Skeletal muscle satellite cell (primary cell): ENCODE measurements around the gene RCAN2.

Experiments used
- H3K27me3 ChIP-seq: 2 replicates; pipeline ENCODE4 v1.7.0; 2013; ENCODE audit warnings: low read length; ENCODE audit not compliant: control insufficient read depth, insufficient read depth
- H3K36me3 ChIP-seq: 2 replicates; pipeline ENCODE4 v1.7.0; 2013; ENCODE audit warnings: mild to moderate bottlenecking, control low read depth, low read length; ENCODE audit not compliant: insufficient read depth
- H3K4me1 ChIP-seq: 2 replicates; pipeline ENCODE4 v1.7.0; 2013; ENCODE audit warnings: low read length; ENCODE audit not compliant: control insufficient read depth, insufficient read depth
- H3K4me2 ChIP-seq: 2 replicates; pipeline ENCODE4 v1.7.0; 2013; ENCODE audit warnings: mild to moderate bottlenecking, low read length
- H3K4me3 ChIP-seq: 2 replicates; pipeline ENCODE4 v1.7.0; 2013; ENCODE audit warnings: low read length
- H3K9ac ChIP-seq: 2 replicates; pipeline ENCODE4 v1.7.0; 2013; ENCODE audit warnings: mild to moderate bottlenecking, low read depth, low read length, moderate library complexity
- H3K9me3 ChIP-seq: replicated peaks from 2 replicates; pipeline ENCODE4 v1.7.0; 2013; ENCODE audit warnings: mild to moderate bottlenecking, control low read depth, low read length

RCAN2 gene

GRCh38 chr6:46215777-46216176 is 275.5 kb downstream of the RCAN2 start:
- Histone ChIP-seq H3K36me3 (no peaks in the 10 kb centered on the region), H3K4me3 (no peak overlapping the region), H3K9ac (no peak overlapping the region), H3K4me1 (peaks cover 16% of the 10 kb centered on the region), H3K4me2 (no peak overlapping the region), H3K27me3 (no peaks in the 10 kb centered on the region), H3K9me3 (no peaks in the 10 kb centered on the region)

GRCh38 chr6:46215213-46215612 is 276.0 kb downstream of the RCAN2 start:
- peaks cover 16% of the 10 kb centered on the region for H3K4me1 ChIP-seq
- H3K36me3 ChIP-seq, result no peaks in the 10 kb centered on the region
- no peak overlapping the region for H3K4me2 ChIP-seq
- no peaks in the 10 kb centered on the region for H3K9me3 ChIP-seq
- H3K4me3 ChIP-seq, result no peak overlapping the region
- no peaks in the 10 kb centered on the region for H3K27me3 ChIP-seq
- H3K9ac ChIP-seq, result no peak overlapping the region

DNA sequence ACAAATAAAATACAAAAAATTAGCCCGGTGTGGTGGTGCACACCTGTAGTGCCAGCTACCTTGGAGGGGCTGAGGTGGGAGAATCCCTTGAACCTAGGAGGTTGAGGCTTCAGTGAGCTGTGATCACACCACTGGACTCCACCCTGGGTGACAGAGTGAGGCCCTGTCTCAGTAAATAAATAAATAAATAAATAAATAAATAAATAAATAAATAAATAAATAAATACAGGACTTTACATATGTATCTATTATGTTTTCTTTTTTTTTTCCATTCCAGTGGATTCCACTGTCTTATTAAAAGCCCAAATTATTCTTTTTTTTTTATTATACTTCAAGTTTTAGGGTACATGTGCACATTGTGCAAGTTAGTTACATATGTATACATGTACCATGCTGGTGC is 279.3 kb downstream of the RCAN2 start:
- Histone ChIP-seq H3K4me2 (no peak overlapping the region), H3K36me3 (no peaks in the 10 kb centered on the region), H3K4me3 (no peak overlapping the region), H3K4me1 (peaks cover 4% of the 10 kb centered on the region), H3K9ac (no peak overlapping the region), H3K9me3 (no peaks in the 10 kb centered on the region), H3K27me3 (peaks cover 8% of the 10 kb centered on the region)

- no peaks in the 10 kb centered on the region for H3K9me3 ChIP-seq
- H3K4me2 ChIP-seq, result no peak overlapping the region
- H3K4me3 ChIP-seq, result no peak overlapping the region
- H3K36me3 ChIP-seq, result no peaks in the 10 kb centered on the region
- H3K4me1 ChIP-seq, result no peaks in the 10 kb centered on the region
- H3K9ac ChIP-seq, result no peak overlapping the region
- peaks cover 8% of the 10 kb centered on the region for H3K27me3 ChIP-seq
Observed at GRCh38 chr6:46210294-46210693, 281.0 kb downstream of the RCAN2 start.

DNA sequence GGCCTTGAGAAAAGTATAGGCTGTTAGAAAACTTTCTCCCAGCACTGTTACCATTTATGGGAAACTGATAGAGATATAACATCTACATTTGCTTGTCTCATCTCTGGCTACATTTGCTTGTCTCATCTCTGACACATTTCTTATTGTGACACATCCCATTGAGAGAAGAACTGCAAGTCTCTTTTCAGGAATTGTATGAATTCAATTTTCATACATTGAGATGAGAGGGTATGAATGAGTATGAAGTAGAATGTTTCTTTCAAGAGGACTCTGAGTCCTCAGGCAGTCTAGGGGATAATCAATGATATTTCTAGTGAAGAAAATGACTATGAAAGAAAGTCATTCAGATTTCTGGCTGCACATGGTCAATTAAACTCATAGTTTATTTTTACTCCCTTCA is 282.9 kb downstream of the RCAN2 start:
- Histone ChIP-seq H3K27me3 (peaks cover 8% of the 10 kb centered on the region), H3K36me3 (no peaks in the 10 kb centered on the region), H3K9ac (no peak overlapping the region), H3K4me1 (no peaks in the 10 kb centered on the region), H3K9me3 (no peaks in the 10 kb centered on the region), H3K4me3 (no peak overlapping the region), H3K4me2 (no peak overlapping the region)

DNA sequence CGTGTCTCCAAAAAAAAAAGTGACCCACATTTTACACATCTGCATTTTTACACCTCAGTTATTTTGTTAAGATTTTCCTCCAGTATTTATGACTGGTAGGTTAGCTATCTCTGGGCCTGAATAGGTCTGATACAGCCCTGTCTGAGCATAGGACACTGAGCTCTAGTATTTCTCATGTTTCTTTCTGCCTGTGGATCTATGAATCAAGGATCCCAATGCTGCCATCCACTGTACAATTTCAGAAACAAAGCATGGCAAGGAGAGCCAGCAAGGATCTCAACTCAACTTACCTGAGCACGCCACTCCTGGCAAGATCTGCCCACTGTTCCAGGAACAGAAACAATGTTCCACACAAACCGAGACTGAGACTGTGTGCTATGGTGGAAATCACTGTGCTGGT is 284.1 kb downstream of the RCAN2 start:
- H3K27me3 ChIP-seq, result peaks cover 14% of the 10 kb centered on the region
- H3K4me1 ChIP-seq, result no peaks in the 10 kb centered on the region
- H3K4me2 ChIP-seq, result no peak overlapping the region
- no peak overlapping the region for H3K4me3 ChIP-seq
- no peak overlapping the region for H3K9ac ChIP-seq
- no peaks in the 10 kb centered on the region for H3K9me3 ChIP-seq
- no peaks in the 10 kb centered on the region for H3K36me3 ChIP-seq

DNA sequence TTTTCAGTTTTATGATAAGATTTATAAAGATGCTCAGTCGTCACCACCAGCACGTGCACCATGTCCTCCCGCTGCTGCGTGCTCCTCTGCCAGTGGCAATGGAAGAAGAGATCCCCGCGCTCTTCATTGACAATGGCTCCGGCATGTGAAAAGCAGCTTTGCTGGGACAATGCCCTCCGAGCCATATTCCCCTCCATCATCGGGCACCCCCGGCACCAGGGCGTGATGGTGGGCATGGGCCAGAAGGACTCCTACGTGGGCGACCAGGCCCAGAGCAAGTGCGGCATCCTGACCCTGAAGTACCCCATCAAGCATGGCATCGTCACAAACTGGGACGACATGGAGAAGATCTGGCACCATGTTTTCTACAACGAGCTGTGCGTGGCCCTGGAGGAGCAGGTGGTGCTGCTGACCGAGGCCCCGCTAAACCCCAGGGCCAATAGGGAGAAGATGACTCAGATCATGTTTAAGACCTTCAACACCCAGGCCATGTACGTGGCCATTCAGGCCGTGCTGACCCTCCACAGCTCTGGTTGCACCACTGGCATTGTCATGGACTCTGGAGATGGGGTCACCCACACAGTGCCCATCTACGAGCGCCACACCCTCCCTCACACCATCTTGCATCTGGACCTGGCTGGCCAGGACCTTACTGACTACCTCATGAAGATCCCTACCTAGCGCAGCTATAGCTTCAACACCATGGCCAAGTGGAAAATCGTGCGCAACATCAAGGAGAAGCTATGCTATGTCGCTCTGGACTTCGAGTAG is 286.2 kb downstream of the RCAN2 start:
- Histone ChIP-seq H3K4me2 (no peak overlapping the region), H3K4me3 (no peak overlapping the region), H3K36me3 (no peaks in the 10 kb centered on the region), H3K9ac (no peak overlapping the region), H3K9me3 (no peaks in the 10 kb centered on the region), H3K4me1 (no peaks in the 10 kb centered on the region), H3K27me3 (peaks cover 24% of the 10 kb centered on the region)

GRCh38 chr6:46203391-46204177 is 287.7 kb downstream of the RCAN2 start:
- H3K4me3 ChIP-seq, result no peak overlapping the region
- H3K9ac ChIP-seq, result no peak overlapping the region
- H3K9me3 ChIP-seq, result no peaks in the 10 kb centered on the region
- no peaks in the 10 kb centered on the region for H3K36me3 ChIP-seq
- peaks cover 8% of the 10 kb centered on the region for H3K4me1 ChIP-seq
- peaks cover 24% of the 10 kb centered on the region for H3K27me3 ChIP-seq
- H3K4me2 ChIP-seq, result no peak overlapping the region

GRCh38 chr6:46201702-46202101 is 289.5 kb downstream of the RCAN2 start:
- Histone ChIP-seq H3K9me3 (no peaks in the 10 kb centered on the region), H3K27me3 (peaks cover 16% of the 10 kb centered on the region), H3K4me1 (peaks cover 8% of the 10 kb centered on the region), H3K4me2 (no peak overlapping the region), H3K4me3 (no peak overlapping the region), H3K36me3 (no peaks in the 10 kb centered on the region), H3K9ac (no peak overlapping the region)

GRCh38 chr6:46199387-46199786 is 291.9 kb downstream of the RCAN2 start:
- Histone ChIP-seq H3K4me2 (no peak overlapping the region), H3K9me3 (no peaks in the 10 kb centered on the region), H3K4me3 (no peak overlapping the region), H3K36me3 (no peaks in the 10 kb centered on the region), H3K4me1 (peaks cover 8% of the 10 kb centered on the region), H3K9ac (no peak overlapping the region), H3K27me3 (peaks cover 16% of the 10 kb centered on the region)

- no peaks in the 10 kb centered on the region for H3K27me3 ChIP-seq
- no peaks in the 10 kb centered on the region for H3K9me3 ChIP-seq
- H3K36me3 ChIP-seq, result no peaks in the 10 kb centered on the region
- peak overlapping the region; percentile 35 for H3K4me2 ChIP-seq
- H3K4me1 ChIP-seq, result peaks cover 23% of the 10 kb centered on the region
- H3K4me3 ChIP-seq, result no peak overlapping the region
- no peak overlapping the region for H3K9ac ChIP-seq
Observed at GRCh38 chr6:46191961-46192360, 299.3 kb downstream of the RCAN2 start.

DNA sequence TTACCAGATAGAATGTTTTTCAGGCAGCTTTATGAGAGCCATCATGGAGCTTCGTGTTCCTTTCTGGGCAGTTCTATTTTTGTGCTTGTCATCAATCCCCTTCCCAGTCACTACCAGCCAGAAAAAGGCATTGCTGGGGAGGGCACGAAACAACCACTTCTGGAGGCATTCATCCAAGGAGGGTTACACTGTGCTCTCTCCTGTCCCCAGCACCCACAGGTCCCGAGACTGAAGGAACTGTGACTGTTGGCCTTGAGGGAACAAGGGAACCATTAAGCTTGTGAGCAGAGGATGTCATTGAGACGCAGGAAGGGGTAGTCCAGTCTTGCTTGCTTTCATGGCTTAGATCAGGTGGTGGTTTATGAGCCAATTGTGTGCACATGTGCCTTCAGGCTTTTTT is 300.4 kb downstream of the RCAN2 start:
- H3K4me2 ChIP-seq, result no peak overlapping the region
- H3K36me3 ChIP-seq, result no peaks in the 10 kb centered on the region
- H3K9me3 ChIP-seq, result no peaks in the 10 kb centered on the region
- no peak overlapping the region for H3K9ac ChIP-seq
- H3K4me3 ChIP-seq, result no peak overlapping the region
- no peaks in the 10 kb centered on the region for H3K27me3 ChIP-seq
- H3K4me1 ChIP-seq, result peaks cover 30% of the 10 kb centered on the region
